Ectodermal cell (in vitro differentiated cells): ENCODE results near the gene INTS3.

Experiments
- H3K27ac ChIP-seq: 2 replicates; pipeline ENCODE4 v1.7.0; 2013; ENCODE audit warnings: mild to moderate bottlenecking, low read depth, low read length; ENCODE audit not compliant: insufficient read depth, poor library complexity, severe bottlenecking
- H3K27me3 ChIP-seq: 2 replicates; pipeline ENCODE4 v1.7.0; 2013; ENCODE audit warnings: mild to moderate bottlenecking, low read length; ENCODE audit not compliant: insufficient read depth, control insufficient read depth, poor library complexity, severe bottlenecking
- H3K36me3 ChIP-seq: one replicate; pipeline ENCODE4 v1.7.0; 2013; ENCODE audit warnings: low read length; ENCODE audit not compliant: control insufficient read depth, insufficient read depth
- H3K4me1 ChIP-seq: one replicate; pipeline ENCODE4 v1.7.0; 2013; ENCODE audit warnings: low read length; ENCODE audit not compliant: control insufficient read depth, insufficient read depth
- H3K4me3 ChIP-seq: 2 replicates; pipeline ENCODE4 v1.7.0; 2013; ENCODE audit warnings: low read depth, low read length, control low read depth; ENCODE audit not compliant: insufficient read depth
- H3K9me3 ChIP-seq: 2 replicates; pipeline ENCODE4 v1.7.0; 2013; ENCODE audit warnings: mild to moderate bottlenecking, low read length, moderate library complexity; ENCODE audit not compliant: control insufficient read depth
- WGBS, 2 experiments: methylation state at CpG; one replicate each; pipeline ENCODE4 v1.1.7; 2013; ENCODE audit warnings: missing lambda C conversion rate in 2 of 2; 5-methylcytosine and 5-hydroxymethylcytosine counted together

INTS3 gene

DNA sequence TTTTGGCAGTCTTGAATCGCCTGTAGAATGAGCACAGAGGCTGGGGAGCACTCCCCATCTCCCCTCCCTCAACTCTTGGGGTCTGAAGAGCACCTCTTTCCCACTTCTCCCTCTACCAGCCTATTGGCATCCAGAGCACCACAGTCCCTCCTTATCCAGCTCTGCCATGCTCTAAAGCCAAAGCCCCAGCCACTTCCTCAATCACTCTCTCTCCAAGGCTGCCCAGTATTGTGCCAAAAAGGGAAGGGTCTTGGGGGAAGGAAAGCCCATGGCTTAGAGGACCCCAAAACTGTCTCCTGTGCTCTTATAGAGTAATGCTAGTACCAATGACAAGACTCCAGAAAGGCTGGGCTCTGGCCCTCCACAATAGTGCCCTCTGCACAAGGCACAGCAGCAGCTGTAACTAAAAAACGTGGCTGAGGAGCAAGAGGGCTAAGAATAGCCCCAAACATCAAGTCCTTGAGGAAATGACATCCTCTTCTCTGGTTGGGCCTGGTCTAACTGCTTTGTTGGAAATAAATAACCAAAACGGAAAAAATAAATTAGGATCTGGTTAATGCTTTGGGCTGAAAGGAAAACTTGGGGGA, 75.7 kb downstream of the INTS3 start:
- Histone ChIP-seq H3K4me1 (no peaks in the 10 kb centered on the region), H3K9me3 (no peaks in the 10 kb centered on the region), H3K4me3 (no peak overlapping the region), H3K27me3 (no peaks in the 10 kb centered on the region), H3K27ac (no peak overlapping the region), H3K36me3 (peaks cover 18% of the 10 kb centered on the region)
- 85 to 91% methylated on average over 3 of the region's 3 CpGs for WGBS, 2 experiments

DNA sequence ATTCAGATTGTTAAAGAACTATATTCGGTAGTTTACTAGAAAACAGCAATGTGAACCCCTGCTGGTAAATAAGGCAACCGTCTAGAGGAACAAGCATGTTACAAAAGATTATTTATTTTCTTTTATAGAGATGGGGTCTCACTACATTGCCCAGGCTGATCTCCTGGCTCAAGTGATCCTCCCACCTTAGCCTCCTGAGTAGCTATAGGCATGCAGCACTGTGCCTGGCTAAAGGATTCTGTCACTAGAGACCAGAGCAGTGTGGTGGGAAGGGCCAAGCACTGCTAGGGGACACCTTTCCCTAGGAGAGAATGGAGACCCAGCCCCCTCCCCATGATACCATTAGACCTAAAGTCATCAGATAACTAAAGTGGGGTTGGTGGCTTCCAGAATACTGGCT, 76.3 kb downstream of the INTS3 start:
- WGBS, 2 experiments: 63 to 67% methylated on average over 2 of the region's 2 CpGs
- H3K9me3 ChIP-seq: no peaks in the 10 kb centered on the region
- no peak overlapping the region for H3K27ac ChIP-seq
- no peak overlapping the region for H3K4me3 ChIP-seq
- no peaks in the 10 kb centered on the region for H3K4me1 ChIP-seq
- H3K36me3 ChIP-seq: peaks cover 24% of the 10 kb centered on the region
- H3K27me3 ChIP-seq: no peaks in the 10 kb centered on the region

DNA sequence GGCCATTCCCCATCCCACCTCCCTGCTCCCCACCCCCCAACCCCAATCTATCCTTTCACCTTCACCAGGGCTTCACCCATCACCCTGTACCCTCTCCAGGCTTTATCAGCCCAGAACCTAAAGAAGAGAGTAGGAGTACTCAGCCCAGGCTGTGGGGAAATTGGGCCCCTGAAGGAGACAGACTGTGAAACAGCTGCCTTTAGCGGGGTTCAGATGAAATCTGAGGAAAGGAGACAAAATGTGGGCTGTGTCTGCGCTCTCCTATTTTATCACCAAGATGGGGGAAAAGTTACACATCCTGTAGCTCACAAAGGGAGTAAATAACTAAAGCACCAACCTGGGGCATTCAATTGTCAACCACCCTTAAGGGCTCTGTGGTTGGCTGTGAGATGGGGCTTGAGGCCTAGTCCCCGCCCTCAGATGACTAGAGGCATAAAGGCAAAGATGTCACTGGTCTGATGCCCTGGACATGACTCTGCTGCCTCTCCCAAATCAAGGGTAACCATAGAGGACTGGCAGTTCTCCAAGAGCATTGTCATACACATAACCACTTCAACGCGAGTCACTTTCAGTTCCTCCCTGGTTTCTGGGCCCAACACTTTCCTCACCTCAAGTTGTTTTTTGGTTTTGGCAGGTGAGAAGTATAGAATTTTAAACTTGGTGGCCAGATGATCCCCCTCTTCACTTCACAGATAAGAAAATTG, 77.3 kb downstream of the INTS3 start:
- peaks cover 26% of the 10 kb centered on the region for H3K36me3 ChIP-seq
- no peaks in the 10 kb centered on the region for H3K27me3 ChIP-seq
- no peak overlapping the region for H3K27ac ChIP-seq
- no peak overlapping the region for H3K4me3 ChIP-seq
- 92 to 96% methylated on average over 5 of the region's 5 CpGs for WGBS, 2 experiments
- no peaks in the 10 kb centered on the region for H3K4me1 ChIP-seq
- H3K9me3 ChIP-seq: no peaks in the 10 kb centered on the region

DNA sequence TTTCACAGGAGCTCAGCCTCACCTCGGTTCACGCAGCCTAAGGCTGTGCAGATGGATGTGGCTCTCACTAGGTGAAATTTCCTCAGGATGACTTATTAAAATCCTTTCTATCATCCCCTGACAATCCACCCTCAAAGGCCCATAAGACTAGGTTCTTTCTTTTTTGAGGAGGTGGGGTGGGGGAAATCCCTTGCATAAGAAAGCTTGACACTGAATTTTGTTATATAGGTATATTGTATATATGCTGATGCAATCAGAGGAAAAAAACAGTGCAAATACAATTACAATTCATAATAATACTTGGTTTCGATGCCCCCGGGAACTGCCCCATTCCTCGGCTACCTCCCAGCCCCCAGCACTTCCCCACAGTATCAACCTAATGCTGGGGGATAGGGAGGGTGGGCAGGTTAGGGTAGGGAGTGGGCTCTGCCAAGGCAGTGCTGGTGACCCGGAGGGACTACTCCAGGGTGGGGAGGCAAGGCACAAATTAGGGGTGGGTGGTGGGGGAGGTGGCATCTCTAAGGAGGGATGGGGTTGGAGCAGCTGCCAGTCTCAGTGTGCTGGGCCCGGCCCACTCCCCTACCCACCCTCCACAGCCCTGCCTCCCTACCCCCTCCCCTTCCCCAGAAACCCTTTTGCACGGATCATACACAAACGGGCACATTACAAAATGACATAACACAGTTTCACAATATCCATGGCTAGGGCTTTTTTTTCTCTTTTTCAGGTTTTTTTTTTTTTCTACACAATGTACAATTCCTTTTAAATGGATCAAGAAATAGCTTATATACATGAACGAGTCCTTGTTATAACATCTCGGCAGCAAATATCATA, 78.3 kb downstream of the INTS3 start:
- H3K27me3 ChIP-seq: no peaks in the 10 kb centered on the region
- no peaks in the 10 kb centered on the region for H3K9me3 ChIP-seq
- no peaks in the 10 kb centered on the region for H3K4me1 ChIP-seq
- peaks cover 26% of the 10 kb centered on the region for H3K36me3 ChIP-seq
- 94% methylated on average over 8 to 11 of the region's 11 CpGs for WGBS, 2 experiments
- no peak overlapping the region for H3K4me3 ChIP-seq
- H3K27ac ChIP-seq: no peak overlapping the region

DNA sequence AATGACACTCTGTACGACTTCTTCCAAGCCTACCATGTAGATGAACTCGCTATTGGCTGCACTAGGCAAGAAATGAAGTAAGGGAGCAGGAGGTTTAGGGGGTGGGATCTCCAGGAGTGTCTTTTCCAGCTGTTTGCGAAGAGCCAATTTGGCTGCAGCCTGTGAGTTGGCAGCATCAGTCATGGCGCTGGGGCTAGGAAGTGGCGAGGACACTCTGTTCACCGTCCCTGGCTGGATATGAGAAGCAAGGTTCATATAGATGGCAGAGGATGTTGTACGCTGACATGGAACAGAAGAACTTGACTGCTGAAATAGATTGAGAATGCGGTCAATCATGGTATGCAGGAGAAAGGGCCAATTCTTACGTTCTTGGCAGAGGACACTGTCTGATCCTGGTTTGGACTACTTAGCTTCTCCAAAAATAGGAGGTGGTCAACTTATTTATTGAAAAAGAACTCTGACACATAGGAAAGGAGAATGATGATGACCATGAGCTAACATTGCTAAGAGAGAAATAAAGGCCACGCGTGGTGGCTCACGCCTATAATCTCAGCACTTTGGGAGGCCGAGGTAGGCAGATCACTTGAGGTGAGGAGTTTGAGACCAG, 88.5 kb downstream of the INTS3 start:
- Histone ChIP-seq H3K27ac (no peak overlapping the region), H3K36me3 (peaks cover 40% of the 10 kb centered on the region), H3K27me3 (no peaks in the 10 kb centered on the region), H3K4me3 (no peak overlapping the region), H3K4me1 (no peaks in the 10 kb centered on the region), H3K9me3 (no peaks in the 10 kb centered on the region)
- WGBS, 2 experiments: 96 to 97% methylated on average over 13 of the region's 13 CpGs

DNA sequence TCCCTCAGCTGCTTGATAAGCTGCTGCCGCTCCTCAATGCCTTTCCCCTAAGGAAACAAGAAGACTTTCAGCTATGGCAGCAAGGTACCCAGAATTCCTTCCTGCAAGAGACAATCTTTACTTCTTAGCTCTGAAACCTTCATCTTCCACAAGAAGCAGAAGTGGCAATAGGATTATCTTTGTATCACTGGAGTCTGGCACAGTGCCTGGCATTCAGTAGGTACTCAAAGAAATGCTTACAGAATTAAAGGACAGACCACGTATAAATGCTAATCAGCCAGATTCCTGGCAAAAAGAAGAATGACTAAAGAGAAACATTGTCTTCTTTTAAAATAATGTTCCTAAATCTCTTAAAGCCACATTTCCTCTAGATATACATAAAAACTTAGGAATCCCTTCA, 91.0 kb downstream of the INTS3 start:
- H3K27me3 ChIP-seq: no peaks in the 10 kb centered on the region
- H3K4me1 ChIP-seq: no peaks in the 10 kb centered on the region
- H3K9me3 ChIP-seq: no peaks in the 10 kb centered on the region
- no peak overlapping the region for H3K27ac ChIP-seq
- 96 to 98% methylated on average over 2 of the region's 2 CpGs for WGBS, 2 experiments
- no peak overlapping the region for H3K4me3 ChIP-seq
- H3K36me3 ChIP-seq: peaks cover 25% of the 10 kb centered on the region
